KBM-7 (cell line): ENCODE measurements around the gene MAP3K5.

Experiments
- DNase-seq: peaks from one replicate; pipeline ENCODE4 v3.0.0-alpha.2; 2015
- in situ Hi-C: fragments of 300-500 bp; cut with MboI; formaldehyde crosslinking; loops from 2 replicates; pipeline ENCODE4 v1.14.3; 2020; ENCODE audit warnings: low sequenced_read_pairs, low pct_unique_long_range_greater_than_20kb, mixed read lengths

Gene MAP3K5

GRCh38 chr6:136673571-136673970, 118.7 kb downstream of the MAP3K5 start:
- in situ Hi-C loops = no loop called here
- DNase-seq = no peak

GRCh38 chr6:136672144-136672543, 120.1 kb downstream of the MAP3K5 start:
- no peak for DNase-seq
- in situ Hi-C loops = no loop called here

- no peak for DNase-seq
- in situ Hi-C loops = no loop called here
These were observed 123.0 kb downstream of the MAP3K5 start for GRCh38 chr6:136669299-136669699.

GRCh38 chr6:136668571-136668970, 123.7 kb downstream of the MAP3K5 start:
- DNase-seq = no peak
- in situ Hi-C loops = no loop called here

- in situ Hi-C loops = no loop called here
- DNase-seq = no peak
These were observed 126.2 kb downstream of the MAP3K5 start for GRCh38 chr6:136666041-136666440.

- DNase-seq = no peak
- in situ Hi-C loops = no loop called here
These were observed 129.7 kb downstream of the MAP3K5 start for GRCh38 chr6:136662347-136663237.

GRCh38 chr6:136660727-136661126, 131.6 kb downstream of the MAP3K5 start:
- no peak for DNase-seq
- in situ Hi-C loops = no loop called here

- in situ Hi-C loops = no loop called here
- DNase-seq = no peak
These were observed 132.2 kb downstream of the MAP3K5 start for GRCh38 chr6:136659991-136660499.

- DNase-seq = no peak
- in situ Hi-C loops = no loop called here
These were observed 133.6 kb downstream of the MAP3K5 start for GRCh38 chr6:136658711-136659110.

- no peak for DNase-seq
- in situ Hi-C loops = no loop called here
These were observed 134.6 kb downstream of the MAP3K5 start for GRCh38 chr6:136657666-136658065.

GRCh38 chr6:136656121-136656520, 136.2 kb downstream of the MAP3K5 start:
- in situ Hi-C loops = no loop called here
- no peak for DNase-seq

GRCh38 chr6:136655239-136656014, 136.8 kb downstream of the MAP3K5 start:
- in situ Hi-C loops = no loop called here
- no peak for DNase-seq

- in situ Hi-C loops = no loop called here
These were observed 138.2 kb downstream of the MAP3K5 start for GRCh38 chr6:136654086-136654485.

GRCh38 chr6:136652656-136653055, 139.6 kb downstream of the MAP3K5 start:
- no peak for DNase-seq
- in situ Hi-C loops = no loop called here

More at GRCh38 chr6:136654086-136654485, 138.2 kb downstream of the MAP3K5 start:
- DNase-seq = no peak

GRCh38 chr6:136651982-136652381, 140.3 kb downstream of the MAP3K5 start:
- no peak for DNase-seq
- in situ Hi-C loops = no loop called here

GRCh38 chr6:136647363-136647852, 144.9 kb downstream of the MAP3K5 start:
- no peak for DNase-seq
- in situ Hi-C loops = no loop called here

GRCh38 chr6:136646377-136646776, 145.9 kb downstream of the MAP3K5 start:
- in situ Hi-C loops = no loop called here
- DNase-seq = no peak

- in situ Hi-C loops = no loop called here
- DNase-seq = no peak
These were observed 147.7 kb downstream of the MAP3K5 start for GRCh38 chr6:136644597-136644952.

- in situ Hi-C loops = no loop called here
- peak; percentile 86 for DNase-seq
These were observed 148.3 kb downstream of the MAP3K5 start for GRCh38 chr6:136643850-136644596.
